ENCODE results near the gene XAGE3.
"Not testable (repeated sequence)": the region's sequence is repeated elsewhere in the genome, so short reads cannot be mapped to it uniquely, and the experiment has no call there.

XAGE3 gene, protein sequence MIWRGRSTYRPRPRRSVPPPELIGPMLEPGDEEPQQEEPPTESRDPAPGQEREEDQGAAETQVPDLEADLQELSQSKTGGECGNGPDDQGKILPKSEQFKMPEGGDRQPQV

DNA sequence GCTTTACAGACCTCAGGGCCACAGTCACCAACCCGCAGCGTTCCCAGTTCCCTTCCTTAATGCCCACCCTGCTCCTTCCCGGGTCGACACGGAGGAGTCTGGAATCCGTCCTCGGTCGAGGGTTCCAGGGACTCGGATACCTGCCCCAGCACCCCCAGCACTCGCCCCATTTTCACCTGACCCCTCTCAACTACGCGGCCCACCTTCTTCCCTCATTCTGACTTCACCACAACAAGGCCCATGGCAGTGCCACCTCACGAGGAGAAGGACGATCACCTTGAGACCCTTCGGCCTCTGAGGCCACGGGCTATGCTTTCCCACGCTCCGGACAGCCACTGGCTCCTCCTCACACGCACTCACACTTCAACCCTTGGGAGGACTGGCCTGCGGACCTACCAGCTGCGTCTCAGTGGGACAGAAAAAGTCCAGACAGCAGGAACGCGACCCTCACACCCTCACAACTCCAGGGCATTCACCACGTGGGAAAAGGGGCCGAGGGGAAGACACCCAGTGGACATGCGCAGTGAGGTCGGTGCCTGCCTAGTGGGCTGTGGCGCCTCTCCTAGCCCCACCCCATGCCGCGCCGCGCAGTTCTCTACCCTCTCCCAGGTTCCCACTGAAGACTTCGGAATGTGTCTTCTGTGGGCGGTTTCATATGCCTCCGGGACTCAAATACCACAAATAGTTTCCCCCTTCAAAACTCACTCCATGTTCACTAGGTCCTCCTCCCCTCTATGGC, at the start of gene XAGE3:
Gene XAGE3 (minus strand): TSS at position 474 of the 739 bp plus-strand sequence. CDS start 950 bp downstream, outside the sequence.
- no peak for DNase-seq (ENCODE audit: low read depth in 2 of 2)

DNA sequence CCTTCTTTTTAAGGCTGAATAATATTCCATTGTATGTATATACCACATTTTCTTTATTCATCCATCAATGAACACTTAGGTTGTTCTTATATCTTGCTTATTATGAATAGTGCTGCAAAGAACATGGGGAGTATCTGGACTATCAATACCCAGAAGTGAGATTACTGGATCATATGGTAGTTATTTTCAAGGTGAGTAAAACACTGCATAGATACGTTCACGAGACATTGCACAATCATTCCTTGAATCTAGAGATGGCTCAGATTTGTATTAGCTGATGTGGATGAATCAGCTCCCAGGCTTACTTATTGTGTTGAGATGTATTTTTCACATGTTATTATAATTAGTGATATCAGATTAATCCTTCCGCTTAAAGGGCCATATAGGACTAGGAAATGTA, 46.8 kb upstream of the XAGE3 start:
- not testable (repeated sequence) for DNase-seq (ENCODE audit: low read depth in 2 of 2)

DNA sequence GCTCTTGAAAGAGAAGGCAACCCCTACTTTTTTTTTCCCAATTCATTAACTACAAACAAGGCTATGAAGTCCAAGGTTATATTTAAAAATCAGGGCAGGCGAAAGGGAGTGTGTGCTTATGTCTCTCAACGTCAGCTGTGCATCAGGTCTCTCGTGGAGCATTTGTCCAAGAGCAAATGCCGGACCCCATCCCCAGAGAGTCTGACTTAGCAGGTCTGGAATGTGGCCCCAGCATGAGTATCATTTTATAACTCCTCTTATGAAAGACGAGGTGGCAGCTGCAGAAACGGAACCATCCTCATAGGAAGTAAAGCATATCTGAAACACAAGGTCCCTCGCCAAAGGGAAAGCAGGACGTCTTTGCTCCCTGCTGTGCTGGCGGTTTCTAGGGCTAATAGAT, 45.8 kb upstream of the XAGE3 start:
- DNase-seq (ENCODE audit: low read depth in 2 of 2) = not testable (repeated sequence)

DNA sequence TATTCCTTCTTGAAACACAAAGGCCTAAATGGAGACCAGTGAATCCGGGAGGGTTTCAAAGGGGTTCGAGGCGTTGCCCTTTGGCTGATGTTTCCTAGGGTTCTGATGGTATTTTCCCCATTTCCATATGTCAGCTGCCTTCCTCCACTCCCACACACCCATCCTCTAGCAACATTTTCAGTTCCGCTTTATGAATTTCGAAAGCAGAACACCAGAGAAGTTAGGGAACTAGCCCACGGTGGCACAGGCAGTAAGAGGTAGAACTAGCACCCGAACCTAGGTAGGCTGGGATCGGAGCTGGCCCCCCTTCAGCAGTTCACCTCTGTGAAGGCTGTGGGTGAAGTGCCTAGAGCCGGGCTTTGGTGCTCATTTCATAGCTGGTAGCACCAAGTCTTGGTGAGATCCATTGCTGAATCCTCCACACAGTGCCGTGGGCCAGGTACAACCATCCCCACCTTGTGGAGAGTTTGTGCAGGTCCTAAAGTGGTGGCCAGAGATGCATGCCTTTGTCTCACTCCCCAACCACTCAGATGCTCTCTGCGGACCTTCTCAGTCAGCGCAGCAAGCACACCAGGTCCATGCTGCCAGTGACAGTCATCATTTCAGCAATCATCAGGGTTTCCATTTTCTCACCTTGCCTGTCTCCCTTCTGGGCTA, 41.6 kb upstream of the XAGE3 start:
- DNase-seq (ENCODE audit: low read depth in 2 of 2) = not testable (repeated sequence)

DNA sequence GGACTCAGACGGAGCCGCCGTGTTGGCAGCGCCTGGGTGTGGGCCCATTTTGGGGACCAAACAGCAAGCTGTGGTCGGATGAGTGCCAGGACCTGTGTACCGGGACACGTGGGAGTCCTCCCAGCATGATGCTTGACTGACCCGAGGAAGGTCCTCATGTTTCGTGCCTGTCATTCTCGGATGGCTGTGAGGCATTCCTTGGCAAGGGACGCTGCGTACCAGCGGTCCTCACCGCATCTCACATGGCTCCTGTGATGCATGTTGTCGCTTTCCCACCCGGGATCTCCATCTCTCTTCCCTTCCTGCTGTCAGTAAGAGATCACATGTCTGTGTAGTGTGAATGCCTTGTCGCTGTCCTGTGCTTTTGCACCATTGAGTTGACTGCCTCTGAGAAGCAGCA, 40.0 kb upstream of the XAGE3 start:
- DNase-seq (ENCODE audit: low read depth in 2 of 2) = not testable (repeated sequence)

DNA sequence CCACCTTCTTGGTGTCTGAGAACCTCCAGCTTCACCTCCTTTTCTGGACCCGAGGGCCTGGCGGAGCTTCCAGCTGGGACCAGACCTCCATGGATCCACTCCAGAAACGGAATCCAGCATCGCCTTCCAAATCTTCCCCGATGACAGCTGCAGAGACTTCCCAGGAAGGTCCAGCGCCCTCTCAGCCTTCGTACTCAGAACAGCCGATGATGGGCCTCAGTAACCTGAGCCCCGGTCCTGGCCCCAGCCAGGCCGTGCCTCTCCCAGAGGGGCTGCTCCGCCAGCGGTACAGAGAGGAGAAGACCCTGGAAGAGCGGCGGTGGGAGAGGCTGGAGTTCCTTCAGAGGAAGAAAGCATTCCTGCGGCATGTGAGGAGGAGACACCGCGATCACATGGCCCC, 39.3 kb upstream of the XAGE3 start:
- DNase-seq (ENCODE audit: low read depth in 2 of 2) = not testable (repeated sequence)

DNA sequence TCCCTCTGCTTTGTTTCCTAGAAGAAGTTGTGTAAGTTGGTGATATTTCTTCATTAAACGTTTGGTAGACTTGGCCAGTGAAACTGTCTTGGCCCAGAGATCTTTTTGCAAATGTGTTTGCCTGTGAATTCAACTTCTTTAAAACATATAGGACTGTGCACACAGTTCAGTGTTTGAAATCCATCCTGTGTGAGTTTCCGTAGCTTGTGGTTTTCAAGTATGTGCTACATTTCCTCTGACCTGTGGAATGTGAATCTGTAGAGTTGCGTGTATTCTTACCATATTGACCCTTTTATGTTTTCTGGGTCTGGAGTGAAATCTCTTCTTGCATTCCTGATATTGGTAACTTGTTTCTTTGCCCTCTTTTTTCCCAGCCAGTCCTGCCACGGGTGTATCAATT, 38.2 kb upstream of the XAGE3 start:
- DNase-seq (ENCODE audit: low read depth in 2 of 2) = not testable (repeated sequence)

DNA sequence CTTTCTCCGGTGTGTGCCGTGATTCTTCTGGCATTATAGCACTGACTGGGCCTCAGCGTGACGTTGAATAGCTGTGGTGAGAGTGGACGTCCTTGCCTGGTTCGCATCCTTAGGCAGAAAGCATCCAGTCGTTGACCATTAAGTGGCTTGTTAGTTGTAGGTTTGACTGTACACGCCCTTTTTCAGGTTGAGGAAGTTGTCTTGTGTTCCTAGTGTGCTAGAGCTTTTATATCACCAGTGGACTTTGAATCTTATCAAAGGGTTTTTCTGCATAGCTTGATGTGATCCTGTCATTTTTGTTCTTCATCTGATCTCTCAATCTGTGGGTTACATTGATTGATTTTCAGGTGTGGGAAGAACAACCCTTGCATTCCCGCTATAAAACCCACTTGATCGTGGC, 37.6 kb upstream of the XAGE3 start:
- not testable (repeated sequence) for DNase-seq (ENCODE audit: low read depth in 2 of 2)

DNA sequence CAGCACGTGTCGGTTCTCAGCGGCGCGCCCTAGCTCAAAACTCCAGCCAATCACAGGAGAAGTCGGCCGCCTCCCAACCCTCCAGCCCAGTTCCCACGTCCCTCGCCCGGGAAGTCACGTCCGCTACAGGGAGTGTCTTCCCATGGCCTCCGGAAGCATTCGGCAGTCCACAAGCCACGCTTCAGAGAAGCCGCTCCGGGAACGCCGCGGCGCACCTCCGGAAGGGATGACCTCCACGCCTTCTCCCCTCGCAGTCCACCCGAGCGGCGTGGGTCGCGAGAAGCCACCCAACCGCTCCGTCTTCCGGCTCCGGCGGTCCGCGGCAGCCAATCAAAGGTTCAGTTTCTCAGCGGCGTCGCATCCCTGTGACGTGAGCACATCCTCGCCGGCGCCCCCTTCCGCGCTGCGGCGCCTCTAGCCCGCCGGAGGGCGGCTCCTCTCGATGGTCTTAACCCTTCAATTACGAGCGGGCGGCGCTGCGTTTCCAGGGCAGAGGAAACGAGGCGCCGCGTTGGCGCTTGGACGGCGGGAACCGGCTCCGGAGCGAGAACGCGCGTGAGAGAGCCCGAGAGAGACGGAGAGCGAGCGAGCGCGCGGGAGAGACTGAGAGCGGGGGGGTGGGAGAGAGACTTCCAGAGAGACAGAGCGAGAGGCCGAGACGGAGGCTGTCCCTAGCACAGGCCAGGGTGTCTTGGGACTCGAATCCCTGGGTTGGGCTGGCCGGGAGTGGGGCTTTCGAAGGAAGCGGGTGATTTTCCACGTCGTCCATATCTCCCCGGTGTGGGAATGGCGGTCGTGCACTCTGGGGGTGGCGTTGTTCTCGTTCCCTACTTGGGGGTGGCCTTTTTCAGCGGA, 29.2 kb upstream of the XAGE3 start, which contains the start of gene FAM156B:
Gene FAM156B (plus strand): TSS at position 476 of the 855 bp plus-strand sequence. CDS start 9,896 bp downstream, outside the sequence.
- not testable (repeated sequence) for DNase-seq (ENCODE audit: low read depth in 2 of 2)

DNA sequence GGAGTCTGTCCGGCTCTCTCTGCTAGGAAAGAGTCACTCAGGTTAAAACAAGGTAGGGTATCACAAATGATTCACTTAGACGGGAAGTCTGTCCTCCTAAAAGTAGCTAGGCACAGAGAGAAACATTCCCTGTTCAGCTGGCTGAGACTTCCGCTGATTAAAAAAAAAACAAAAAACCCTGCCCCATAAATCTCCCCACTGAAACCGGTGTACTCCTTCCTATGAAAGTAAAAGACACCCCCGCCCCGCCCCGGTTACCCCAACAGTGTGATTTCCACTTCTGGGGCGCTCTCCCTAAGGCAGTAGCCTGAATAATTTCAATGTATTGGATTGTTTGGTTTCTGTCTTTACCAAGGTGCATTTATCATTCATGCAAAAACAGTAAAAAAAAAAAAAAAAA, 28.6 kb upstream of the XAGE3 start:
- DNase-seq (ENCODE audit: low read depth in 2 of 2) = not testable (repeated sequence)

DNA sequence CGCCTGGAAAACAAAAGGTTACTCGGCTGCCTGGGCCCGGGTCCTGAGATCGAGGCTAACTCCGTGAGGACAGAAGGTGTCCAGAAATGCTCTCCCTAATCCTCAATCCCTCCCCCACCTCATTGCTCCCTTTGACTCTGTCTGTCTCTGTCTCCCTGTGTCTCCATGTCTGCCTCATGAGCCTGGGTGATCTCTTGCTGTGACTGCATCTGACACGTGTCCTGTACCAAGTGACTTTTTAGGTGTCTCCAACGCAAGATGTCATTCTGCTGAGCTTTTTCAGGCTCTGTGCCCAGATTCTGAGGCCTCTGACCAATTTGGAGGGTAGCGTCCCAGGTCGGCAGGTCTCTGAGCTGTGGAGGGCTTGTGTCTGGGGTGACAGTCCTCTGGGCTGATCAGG, 20.2 kb upstream of the XAGE3 start:
- DNase-seq (ENCODE audit: low read depth in 2 of 2) = not testable (repeated sequence)

DNA sequence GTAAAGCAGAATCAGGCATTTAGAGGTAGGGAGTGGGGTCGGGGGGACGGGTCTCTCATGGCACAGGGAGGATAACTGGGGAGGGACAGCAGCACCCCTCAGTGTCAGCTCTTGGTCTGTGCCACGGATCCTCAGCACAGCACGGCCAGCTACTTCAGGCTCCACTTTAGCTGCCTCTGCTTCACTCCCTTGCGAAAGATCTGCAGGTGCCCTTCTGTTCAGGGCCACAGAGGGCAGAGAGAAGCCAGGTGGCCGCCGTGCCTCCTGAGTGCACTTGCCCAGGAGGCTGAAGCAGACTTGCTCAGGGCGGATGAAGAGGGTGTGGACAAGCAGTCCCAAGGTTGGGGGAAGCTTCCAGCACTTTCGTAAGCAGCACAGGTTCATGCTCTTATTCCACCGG, 19.6 kb upstream of the XAGE3 start:
- DNase-seq (ENCODE audit: low read depth in 2 of 2) = not testable (repeated sequence)

DNA sequence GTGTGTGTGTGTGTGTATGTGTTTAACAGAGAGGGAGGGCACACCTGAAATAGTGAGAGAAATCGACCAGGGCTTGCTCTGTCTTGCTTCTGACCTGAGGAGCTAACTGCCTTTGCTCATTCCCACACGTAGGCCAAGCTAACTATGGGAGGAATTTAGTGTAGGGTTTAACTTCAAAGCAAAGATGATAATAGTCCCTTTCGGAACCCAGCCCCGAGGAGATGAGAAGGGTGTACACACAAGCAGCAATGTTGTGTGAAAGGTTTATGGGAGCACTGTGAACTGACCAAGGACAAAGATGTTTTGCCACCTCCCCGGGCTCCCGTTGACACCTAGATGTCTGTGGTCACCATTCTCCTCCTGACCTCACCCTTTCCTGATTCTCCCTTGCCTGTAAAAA, 8.5 kb upstream of the XAGE3 start:
- not testable (repeated sequence) for DNase-seq (ENCODE audit: low read depth in 2 of 2)

DNA sequence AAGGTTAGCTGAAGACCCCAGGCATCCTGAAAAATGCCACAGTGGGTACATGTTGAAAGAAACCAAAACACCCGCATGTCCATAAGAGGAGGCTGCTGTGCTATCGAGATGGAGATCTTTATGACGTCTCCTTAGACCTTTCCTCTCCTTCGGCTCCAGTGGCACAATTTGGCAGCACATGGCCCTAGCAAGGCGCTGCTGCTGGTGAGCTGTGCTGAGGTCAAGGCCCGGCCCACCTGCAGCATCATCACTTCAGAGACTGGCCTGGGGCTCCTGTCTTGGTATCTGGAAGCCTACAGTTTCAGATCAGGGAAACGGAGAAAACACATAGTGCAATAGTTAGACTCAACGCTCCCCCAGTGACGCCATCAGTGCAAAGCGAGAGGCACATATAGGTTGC, 7.6 kb upstream of the XAGE3 start:
- not testable (repeated sequence) for DNase-seq (ENCODE audit: low read depth in 2 of 2)

DNA sequence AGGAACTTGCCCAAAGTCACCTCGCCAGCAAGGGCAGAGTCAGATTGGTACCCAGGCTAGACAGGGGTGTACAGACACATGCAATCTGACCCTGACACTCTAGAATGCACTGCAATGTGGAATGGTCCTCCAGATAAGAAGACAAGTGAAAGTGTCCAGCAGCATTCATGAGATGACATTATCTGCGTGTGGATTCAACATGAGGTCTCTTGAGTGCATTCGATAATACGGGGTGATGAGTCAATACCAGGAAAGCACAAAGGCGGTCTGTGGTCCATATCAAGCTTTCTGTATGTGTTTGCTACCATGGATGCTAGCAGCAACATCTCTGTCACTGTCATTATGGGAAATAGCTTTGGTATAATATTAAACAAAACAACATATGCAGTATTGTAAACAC, 6.8 kb upstream of the XAGE3 start:
- no peak for DNase-seq (ENCODE audit: low read depth in 2 of 2)

DNA sequence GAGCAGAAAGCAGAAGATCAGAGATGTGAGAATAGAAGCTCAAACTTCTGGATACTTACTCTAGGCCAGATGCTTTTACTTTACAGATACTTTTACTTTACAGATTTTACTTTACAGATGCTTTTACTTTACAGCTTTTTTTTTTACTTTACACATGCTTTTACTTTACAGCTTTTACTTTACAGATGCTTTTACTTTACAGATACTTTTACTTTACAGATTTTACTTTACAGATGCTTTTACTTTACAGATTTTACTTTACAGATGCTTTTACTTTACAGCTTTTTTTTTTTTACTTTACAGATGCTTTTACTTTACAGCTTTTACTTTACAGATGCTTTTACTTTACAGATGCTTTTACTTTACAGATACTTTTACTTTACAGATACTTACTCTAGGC, 5.9 kb upstream of the XAGE3 start:
- not testable (repeated sequence) for DNase-seq (ENCODE audit: low read depth in 2 of 2)

DNA sequence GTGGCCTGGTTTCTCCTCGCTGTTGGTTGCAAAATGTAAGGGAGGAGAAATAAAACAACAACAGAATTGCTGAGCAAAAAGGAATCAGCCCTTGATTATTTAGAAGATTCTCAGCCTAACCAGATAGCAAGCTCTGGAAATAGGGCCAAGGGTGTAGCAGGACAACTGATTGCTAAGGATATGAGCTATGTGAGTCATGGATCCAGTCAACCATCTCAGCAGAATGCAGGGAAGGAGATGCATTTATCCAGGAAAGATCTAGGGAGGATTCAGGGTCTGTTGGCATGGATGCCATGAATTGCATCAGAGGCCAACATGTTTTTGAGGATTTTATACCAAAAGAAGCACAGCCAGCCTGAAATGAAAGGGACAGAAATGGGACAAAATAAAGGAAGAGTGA, 2.2 kb upstream of the XAGE3 start:
- no peak for DNase-seq (ENCODE audit: low read depth in 2 of 2)

DNA sequence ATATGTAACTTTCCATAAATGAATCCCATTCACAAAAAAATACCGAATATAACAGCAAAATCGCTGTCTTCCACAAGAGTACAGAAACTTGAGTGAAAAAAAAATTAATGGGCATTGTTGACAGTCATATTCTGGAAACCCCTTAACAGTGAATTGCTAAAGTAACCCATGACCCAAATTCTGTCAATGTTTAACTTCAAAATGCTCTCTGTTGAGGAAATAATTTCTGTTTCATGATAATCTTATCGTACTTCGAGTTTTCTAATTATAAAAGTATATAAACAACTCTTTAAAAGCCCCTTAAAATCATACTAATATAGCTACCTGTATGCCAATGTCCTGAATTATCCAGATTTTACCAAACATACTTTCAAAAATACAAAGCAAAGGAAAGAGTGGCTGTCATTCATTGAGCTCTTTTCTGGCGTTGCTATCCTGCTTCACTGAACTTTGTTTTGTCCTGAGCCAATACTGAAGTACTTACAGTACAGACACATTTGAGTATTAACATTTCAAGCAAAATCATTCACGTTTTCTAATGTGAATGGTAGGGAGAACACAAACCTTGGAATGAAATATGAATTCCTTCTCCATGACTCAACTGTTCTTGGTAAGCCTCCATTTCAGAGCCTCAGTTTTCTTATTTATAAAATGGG, 2.4 kb downstream of the XAGE3 start:
- no peak for DNase-seq (ENCODE audit: low read depth in 2 of 2)

DNA sequence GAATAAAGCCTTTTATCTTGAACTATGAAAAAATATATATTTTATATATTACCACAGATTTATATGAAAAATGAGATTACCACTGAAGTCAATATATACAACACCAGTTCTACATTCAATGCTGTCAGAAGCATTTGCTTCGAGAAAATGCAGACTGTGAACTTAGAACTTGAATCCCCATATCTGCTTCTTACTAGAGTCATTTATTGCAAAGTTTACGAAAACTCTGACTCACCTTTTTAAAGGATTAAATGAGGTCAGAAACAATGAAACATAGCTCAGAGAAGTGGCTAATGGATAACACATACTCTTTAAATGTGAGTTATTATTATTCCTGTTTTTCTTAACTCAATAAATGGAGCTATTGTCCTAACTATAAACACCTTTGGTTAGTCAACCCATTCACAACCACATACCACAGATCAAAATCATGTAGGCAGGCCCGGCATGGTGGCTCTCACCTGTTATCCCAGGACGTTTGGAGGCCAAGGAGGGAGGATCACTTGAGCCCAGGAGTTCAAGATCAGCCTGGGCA, 10.8 kb downstream of the XAGE3 start:
- not testable (repeated sequence) for DNase-seq (ENCODE audit: low read depth in 2 of 2)

DNA sequence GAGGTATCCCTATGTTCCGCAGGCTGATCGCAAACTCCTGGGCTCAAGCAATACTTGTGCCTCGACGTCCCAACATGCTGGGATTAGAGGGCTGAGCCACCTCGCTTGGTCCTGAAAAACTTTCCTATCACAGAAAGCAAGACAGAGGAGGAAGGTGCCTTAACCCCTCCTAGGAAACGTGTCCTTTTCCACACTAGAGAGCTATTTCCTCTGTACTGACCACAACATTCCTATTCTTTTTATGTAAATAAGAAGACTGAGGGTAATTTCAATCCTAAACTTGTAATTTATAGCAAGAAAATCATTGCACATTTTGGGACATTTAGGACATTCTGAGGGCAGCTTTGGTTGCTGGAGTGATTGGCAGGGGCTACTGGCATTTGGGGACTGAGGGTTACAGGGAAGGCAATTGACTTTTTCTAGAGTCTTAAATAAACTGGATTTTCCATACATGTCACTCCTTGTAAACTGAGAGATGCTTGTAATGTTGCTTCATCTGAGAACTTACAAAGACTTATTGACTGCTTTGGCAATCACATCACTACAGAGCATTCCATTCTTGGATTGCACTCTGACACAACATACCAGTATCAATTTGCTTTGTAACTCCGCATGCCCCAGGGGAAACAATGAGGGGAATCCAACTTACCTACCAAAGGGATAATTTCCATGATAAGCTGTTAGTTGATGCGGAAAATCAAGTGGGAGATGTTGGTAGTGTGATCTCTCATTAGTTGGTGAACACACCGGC, 15.6 kb downstream of the XAGE3 start:
- DNase-seq (ENCODE audit: low read depth in 2 of 2) = no peak

Measured in stimulated activated CD4-positive, alpha-beta T cell treated with anti-CD3 and anti-CD28 coated beads, Interleukin-15, amount 100 ng/mL, for 48 hours (primary cell).